Esophagus muscularis mucosa (tissue), 4 donors: ENCODE data around the gene NUFIP1. TPM values are rescaled to one million over a fixed set of nuclear protein-coding genes. Genes with fewer than 3 reads are reported as not detected.

Experiments
- DNase-seq: peaks from one replicate; pipeline ENCODE4 v3.0.0-alpha.2; 2017; ENCODE audit errors: extremely low spot score
- H3K27ac ChIP-seq, 4 donors: fragments of 200-600 bp; sonication (generic); replicated peaks in 1 of 4; 1 replicate in 3 of 4; 2 replicates in 1 of 4; pipeline ENCODE4 v1.5.1; 2016 to 2019; ENCODE audit warnings: mild to moderate bottlenecking in 1 of 4
- H3K27me3 ChIP-seq, 4 donors: fragments of 200-600 bp; sonication (generic); one replicate each; pipeline versions ENCODE4 v1.5.1 to v1.6.0; 2016 to 2019
- H3K36me3 ChIP-seq, 4 donors: fragments of 200-600 bp; sonication (generic); one replicate each; pipeline ENCODE4 v1.5.1; 2016 to 2019
- H3K4me1 ChIP-seq, 4 donors: fragments of 200-600 bp; sonication (generic); one replicate each; pipeline ENCODE4 v1.5.1; 2016 to 2019
- H3K4me3 ChIP-seq, 4 donors: fragments of 200-600 bp; sonication (generic); 1 replicate in 2 of 4; 2 replicates in 2 of 4; pipeline ENCODE4 v1.5.1; 2016 to 2019; ENCODE audit warnings: mild to moderate bottlenecking in 4 of 4, moderate library complexity in 1 of 4
- H3K9me3 ChIP-seq, 4 donors: fragments of 200-600 bp; sonication (generic); 1 replicate in 3 of 4; 2 replicates in 1 of 4; pipeline ENCODE4 v1.5.1; 2016 to 2019
- EP300 ChIP-seq: sonication (generic); formaldehyde crosslinking; IDR thresholded peaks from one replicate; pipeline ENCODE4 v1.6.1; 2017; ENCODE audit warnings: antibody characterized with exemption
- POLR2A ChIP-seq: fragments of 450-650 bp; IDR thresholded peaks from one replicate; pipeline ENCODE4 v1.6.1; 2017; ENCODE audit warnings: antibody characterized with exemption, moderate library complexity, mild to moderate bottlenecking, low read depth
- POLR2AphosphoS5 ChIP-seq, 2 donors: sonication (generic); formaldehyde crosslinking; IDR thresholded peaks; one replicate each; pipeline ENCODE4 v1.6.1; 2017; ENCODE audit warnings: antibody characterized with exemption in 2 of 2
- WGBS: methylation state at CpG from one replicate; pipeline ENCODE4 v1.1.5; 2018; 5-methylcytosine and 5-hydroxymethylcytosine counted together
- intact Hi-C: fragments of 100-400 bp; cut with DNase I; formaldehyde crosslinking; loops from one replicate; pipeline ENCODE4 v1.15.1; 2023
- total RNA-seq, 4 donors: library from RNA; depleted of rRNA; stranded (reverse); fragments of >200 nt; gene quantifications; one replicate each; pipeline versions ENCODE4 v1.1.0 to v1.2.1, GENCODE V29; 2016
- TF ChIP-seq, protein P1 (sequence below), 3 experiments: fragments of 200-600 bp in 2 of 3; fragments of 450-650 bp in 1 of 3; sonication (generic) in 2 of 3; IDR thresholded peaks; one replicate each; pipeline ENCODE4 v1.5.1; 2017 to 2019; ENCODE audit warnings: antibody characterized with exemption in 3 of 3, mild to moderate bottlenecking in 2 of 3, moderate library complexity in 1 of 3

NUFIP1 gene
- total RNA-seq, 4 donors from 2014 or later, result 3.3 to 4.2 (median 3.9) TPM

DNA sequence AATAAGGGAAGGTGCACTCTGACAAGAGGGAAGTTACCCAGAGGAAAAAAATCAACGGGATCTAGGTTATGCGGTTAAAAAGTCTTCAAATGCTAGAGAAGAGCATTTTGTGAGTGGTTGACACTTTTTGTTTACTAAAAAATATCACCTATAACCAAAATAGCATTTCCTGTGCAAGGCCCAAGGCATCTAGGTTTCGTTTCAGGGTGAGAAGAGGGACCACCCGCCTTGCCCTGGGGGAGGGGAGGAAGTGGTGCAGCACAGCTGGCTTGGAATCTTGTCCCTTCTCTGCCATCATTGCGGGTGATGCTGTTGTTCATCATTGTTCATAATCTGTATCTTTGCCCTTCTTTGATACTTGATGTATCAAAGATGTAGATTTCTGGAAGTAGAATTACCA, 80.6 kb downstream of the NUFIP1 start:
- Histone ChIP-seq H3K27me3 (no peaks in the 10 kb centered on the region), H3K9me3 (peaks cover 0 to 8% (median 0%) of the 10 kb centered on the region in 4 donors), H3K36me3 (no peaks in the 10 kb centered on the region), H3K27ac (peak overlapping the region in 1 of 4 donors; percentile 92), H3K4me3 (no peak overlapping the region), H3K4me1 (peaks cover 28 to 50% (median 46%) of the 10 kb centered on the region in 4 donors)
- intact Hi-C loops, result loop anchor here (10.0 kb wide), 1 partner anchor 334 kb away; the partner anchor contains the start of gene TSC22D1
- TF ChIP-seq, protein P1, sequence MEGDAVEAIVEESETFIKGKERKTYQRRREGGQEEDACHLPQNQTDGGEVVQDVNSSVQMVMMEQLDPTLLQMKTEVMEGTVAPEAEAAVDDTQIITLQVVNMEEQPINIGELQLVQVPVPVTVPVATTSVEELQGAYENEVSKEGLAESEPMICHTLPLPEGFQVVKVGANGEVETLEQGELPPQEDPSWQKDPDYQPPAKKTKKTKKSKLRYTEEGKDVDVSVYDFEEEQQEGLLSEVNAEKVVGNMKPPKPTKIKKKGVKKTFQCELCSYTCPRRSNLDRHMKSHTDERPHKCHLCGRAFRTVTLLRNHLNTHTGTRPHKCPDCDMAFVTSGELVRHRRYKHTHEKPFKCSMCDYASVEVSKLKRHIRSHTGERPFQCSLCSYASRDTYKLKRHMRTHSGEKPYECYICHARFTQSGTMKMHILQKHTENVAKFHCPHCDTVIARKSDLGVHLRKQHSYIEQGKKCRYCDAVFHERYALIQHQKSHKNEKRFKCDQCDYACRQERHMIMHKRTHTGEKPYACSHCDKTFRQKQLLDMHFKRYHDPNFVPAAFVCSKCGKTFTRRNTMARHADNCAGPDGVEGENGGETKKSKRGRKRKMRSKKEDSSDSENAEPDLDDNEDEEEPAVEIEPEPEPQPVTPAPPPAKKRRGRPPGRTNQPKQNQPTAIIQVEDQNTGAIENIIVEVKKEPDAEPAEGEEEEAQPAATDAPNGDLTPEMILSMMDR (IDR thresholded peaks at IDR 0.05), result no peak
- TF ChIP-seq POLR2AphosphoS5 (IDR thresholded peaks at IDR 0.05), result no peak
- TF ChIP-seq POLR2A, result no peak
- WGBS, result 88% methylated on average over 4 of the region's 5 CpGs
- DNase-seq, result no peak

DNA sequence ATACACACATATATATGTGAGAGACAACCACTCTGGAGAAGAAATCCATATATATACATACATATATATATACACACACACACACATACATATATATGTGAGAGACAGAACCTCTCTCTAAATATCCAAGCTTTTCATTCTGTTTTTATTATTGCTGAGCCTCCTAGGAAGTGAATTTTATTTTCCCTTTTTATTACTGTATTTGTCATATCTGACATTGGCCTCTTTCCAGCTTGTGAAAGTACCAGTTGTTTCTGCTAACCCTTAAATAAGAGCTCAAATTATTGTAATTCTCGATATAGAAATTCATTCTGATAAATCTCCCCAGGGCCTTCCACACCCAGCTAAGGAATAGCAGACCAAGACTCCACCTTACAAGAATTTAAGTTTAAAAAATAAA, 81.0 kb downstream of the NUFIP1 start:
- Histone ChIP-seq H3K27me3 (no peaks in the 10 kb centered on the region), H3K4me1 (peaks cover 32 to 55% (median 50%) of the 10 kb centered on the region in 4 donors), H3K9me3 (peaks cover 0 to 8% (median 0%) of the 10 kb centered on the region in 4 donors), H3K36me3 (no peaks in the 10 kb centered on the region), H3K4me3 (no peak overlapping the region), H3K27ac (peak overlapping the region in 2 of 4 donors; percentile 91 to 92)
- WGBS, result 55% methylated on average over 1 of the region's 1 CpG
- DNase-seq, result no peak
- intact Hi-C loops, result loop anchor here (10.0 kb wide), 1 partner anchor 333 kb away; the partner anchor contains the start of gene TSC22D1
- TF ChIP-seq POLR2A (no peak), EP300 (no peak), POLR2AphosphoS5 (IDR thresholded peaks at IDR 0.05) (no peak)
- TF ChIP-seq, protein P1 (IDR thresholded peaks at IDR 0.05), result no peak

DNA sequence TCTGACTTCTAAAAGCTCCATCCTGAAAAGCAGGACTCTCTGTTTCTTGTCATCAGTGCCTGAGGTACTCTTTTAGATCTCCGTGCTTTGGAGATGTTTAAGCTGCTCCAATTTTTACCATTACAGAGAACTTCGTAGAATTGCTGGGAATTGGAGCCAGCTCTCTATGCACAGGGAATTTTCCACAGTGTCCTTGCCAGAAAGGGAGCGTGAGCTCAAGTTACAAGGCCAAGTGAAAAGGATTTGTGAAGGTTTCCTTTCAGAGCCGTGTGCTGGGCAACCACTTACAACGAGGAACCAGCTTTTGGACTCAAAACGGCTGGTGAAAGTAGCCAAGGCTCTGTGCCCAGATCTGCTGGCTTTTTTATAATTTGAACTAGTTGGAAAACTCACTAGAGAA, 82.6 kb downstream of the NUFIP1 start:
- H3K27me3 ChIP-seq, result no peaks in the 10 kb centered on the region
- TF ChIP-seq POLR2AphosphoS5 (IDR thresholded peaks at IDR 0.05) (peak; percentile 57 to 70), POLR2A (no peak)
- H3K9me3 ChIP-seq, result peaks cover 0 to 5% (median 0%) of the 10 kb centered on the region in 4 donors
- no peak for DNase-seq
- H3K4me1 ChIP-seq, result peaks cover 37 to 67% (median 61%) of the 10 kb centered on the region in 4 donors
- 19% methylated on average over 6 of the region's 6 CpGs for WGBS
- intact Hi-C loops, result loop anchor here (10.0 kb wide), 1 partner anchor 332 kb away; the partner anchor contains the start of gene TSC22D1
- no peak overlapping the region for H3K4me3 ChIP-seq
- peak overlapping the region; percentile 89 to 92 (median 90) for H3K27ac ChIP-seq
- H3K36me3 ChIP-seq, result no peaks in the 10 kb centered on the region

DNA sequence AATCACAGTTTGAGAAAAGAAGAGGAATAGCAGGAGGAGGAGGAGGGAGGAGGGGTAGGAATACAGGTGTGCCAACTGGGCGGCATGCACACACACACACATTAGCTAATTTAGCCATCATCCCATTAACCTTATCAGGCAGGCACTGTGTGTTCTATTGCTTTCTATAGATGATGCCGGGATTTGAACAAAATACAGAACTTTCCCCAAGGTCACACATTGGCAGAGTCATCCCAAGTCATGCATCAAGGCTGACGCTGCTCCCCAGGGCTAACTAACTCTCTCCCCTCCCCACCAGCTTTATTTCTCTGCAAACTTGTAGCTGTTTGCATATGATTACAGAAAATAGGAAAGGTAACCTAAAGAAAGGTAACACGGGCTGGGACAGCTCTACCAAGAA, 83.0 kb downstream of the NUFIP1 start:
- Histone ChIP-seq H3K9me3 (peaks cover 0 to under 1% (median 0%) of the 10 kb centered on the region in 4 donors), H3K27ac (peak overlapping the region; percentile 89 to 92 (median 90)), H3K4me1 (peaks cover 37 to 67% (median 61%) of the 10 kb centered on the region in 4 donors), H3K36me3 (no peaks in the 10 kb centered on the region), H3K4me3 (no peak overlapping the region), H3K27me3 (no peaks in the 10 kb centered on the region)
- WGBS, result 43% methylated on average over 4 of the region's 4 CpGs
- TF ChIP-seq POLR2A (no peak), POLR2AphosphoS5 (IDR thresholded peaks at IDR 0.05) (no peak), EP300 (no peak)
- TF ChIP-seq, protein P1 (IDR thresholded peaks at IDR 0.05), result no peak
- no peak for DNase-seq
- intact Hi-C loops, result loop anchor here (10.0 kb wide), 1 partner anchor 331 kb away; the partner anchor contains the start of gene TSC22D1

DNA sequence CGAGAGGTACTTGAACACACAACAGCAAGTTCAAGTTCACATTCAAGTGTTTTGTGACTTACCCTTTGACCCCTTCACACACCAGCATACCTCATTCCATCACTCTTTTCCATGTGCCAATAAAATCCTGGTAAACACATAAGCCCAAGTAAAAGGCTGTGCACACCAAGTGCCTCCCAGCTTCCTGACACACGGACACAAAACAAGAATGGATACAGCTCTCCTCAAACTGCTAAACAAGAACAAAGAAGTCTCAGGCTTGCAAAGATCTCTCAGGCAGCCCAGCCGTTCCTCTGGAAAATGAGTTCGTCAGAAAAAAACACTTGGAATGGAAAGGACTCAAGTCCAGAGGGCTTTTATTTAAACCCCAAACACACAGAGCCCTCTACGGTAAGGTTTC, 83.7 kb downstream of the NUFIP1 start:
- intact Hi-C loops, result loop anchor here (10.0 kb wide), 1 partner anchor 331 kb away; the partner anchor contains the start of gene TSC22D1
- Histone ChIP-seq H3K36me3 (no peaks in the 10 kb centered on the region), H3K27ac (peak overlapping the region; percentile 89 to 92 (median 90)), H3K4me1 (peaks cover 37 to 67% (median 61%) of the 10 kb centered on the region in 4 donors), H3K4me3 (no peak overlapping the region), H3K27me3 (no peaks in the 10 kb centered on the region), H3K9me3 (no peaks in the 10 kb centered on the region)
- TF ChIP-seq POLR2A (no peak), POLR2AphosphoS5 (IDR thresholded peaks at IDR 0.05) (no peak), EP300 (no peak)
- TF ChIP-seq, protein P1 (IDR thresholded peaks at IDR 0.05), result no peak
- DNase-seq, result no peak
- WGBS, result 61% methylated on average over 5 of the region's 5 CpGs
